Thymus (tissue), 11 donors: ENCODE results near the gene NR5A1. TPM values are rescaled to one million over a fixed set of nuclear protein-coding genes. Genes with fewer than 3 reads are reported as not detected.

Experiments used
- DNase-seq, 9 donors: peaks; one replicate each; pipeline ENCODE4 v3.0.0-alpha.2; 2013; ENCODE audit warnings: low spot score in 9 of 9, low read depth in 6 of 9, missing footprints in 1 of 9
- H3K27ac ChIP-seq, 2 donors: one replicate each; pipeline ENCODE4 v1.5.1; 2013; ENCODE audit warnings: control low read depth in 1 of 2, low read depth in 1 of 2, low read length in 1 of 2, mild to moderate bottlenecking in 1 of 2, moderate library complexity in 1 of 2
- H3K27me3 ChIP-seq, 2 donors: one replicate each; pipeline ENCODE4 v1.5.1; 2013; ENCODE audit warnings: low read length in 1 of 2; ENCODE audit not compliant: control insufficient read depth in 2 of 2, insufficient read depth in 1 of 2
- H3K36me3 ChIP-seq, 2 donors: one replicate each; pipeline ENCODE4 v1.5.1; 2013; ENCODE audit warnings: low read length in 1 of 2, mild to moderate bottlenecking in 1 of 2, moderate library complexity in 1 of 2; ENCODE audit not compliant: control insufficient read depth in 2 of 2, insufficient read depth in 2 of 2
- H3K4me1 ChIP-seq, 2 donors: one replicate each; pipeline ENCODE4 v1.5.1; 2013; ENCODE audit warnings: low read length in 2 of 2; ENCODE audit not compliant: control insufficient read depth in 2 of 2, insufficient read depth in 2 of 2
- H3K4me3 ChIP-seq, 2 donors: one replicate each; pipeline ENCODE4 v1.5.1; 2013; ENCODE audit warnings: low read length in 2 of 2, control low read depth in 1 of 2, mild to moderate bottlenecking in 1 of 2
- H3K9me3 ChIP-seq, 2 donors: one replicate each; pipeline ENCODE4 v1.5.1; 2013; ENCODE audit warnings: low read length in 1 of 2, mild to moderate bottlenecking in 1 of 2; ENCODE audit not compliant: control insufficient read depth in 2 of 2, insufficient read depth in 1 of 2
- WGBS: extraction: QIAGEN DNeasy Blood & Tissue Kit; methylation state at CpG from one replicate; pipeline ENCODE4 v1.1.7; 2013; 5-methylcytosine and 5-hydroxymethylcytosine counted together
- polyA plus RNA-seq: library from polyadenylated mRNA; stranded (reverse); fragments of 200-250 nt; gene quantifications from one replicate; pipeline ENCODE4 v1.2.3, GENCODE V29; 2013
- total RNA-seq: library from RNA; stranded (reverse); fragments of 120-200 nt; gene quantifications from one replicate; pipeline ENCODE4 v1.2.4, GENCODE V29; 2013
- donor health status: healthy.

The NR5A1 gene
- total and polyA plus RNA-seq, 2 donors, result 0.46 to 0.52 TPM

DNA sequence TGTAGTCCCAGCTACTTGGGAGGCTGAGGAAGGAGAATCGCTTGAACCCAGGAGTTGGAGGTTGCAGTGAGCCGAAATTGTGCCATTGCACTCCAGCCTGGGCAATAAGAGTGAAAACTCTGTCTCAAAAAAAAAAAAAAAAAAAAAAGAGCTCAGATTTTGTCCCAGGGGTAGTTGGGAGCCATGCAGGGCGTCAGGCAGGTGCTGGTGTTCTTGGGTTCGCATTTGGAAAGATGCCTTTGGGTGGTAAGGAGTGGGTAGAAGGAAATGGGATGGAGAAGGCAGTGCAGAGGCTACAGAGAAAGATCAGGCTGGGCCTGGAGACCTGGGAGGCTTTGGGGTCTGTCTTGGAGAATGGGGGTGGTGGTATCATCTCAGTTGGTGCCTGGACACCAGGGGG, 33.0 kb downstream of the NR5A1 start:
- DNase-seq, result no peak
- no peaks in the 10 kb centered on the region for H3K36me3 ChIP-seq
- no peak overlapping the region for H3K4me3 ChIP-seq
- H3K9me3 ChIP-seq, result no peaks in the 10 kb centered on the region
- no peak overlapping the region for H3K27ac ChIP-seq
- WGBS, result 93% methylated on average over 4 of the region's 4 CpGs
- H3K4me1 ChIP-seq, result peaks cover 0 to 8% of the 10 kb centered on the region in 2 donors
- H3K27me3 ChIP-seq, result peaks cover 18 to 41% of the 10 kb centered on the region in 2 donors

DNA sequence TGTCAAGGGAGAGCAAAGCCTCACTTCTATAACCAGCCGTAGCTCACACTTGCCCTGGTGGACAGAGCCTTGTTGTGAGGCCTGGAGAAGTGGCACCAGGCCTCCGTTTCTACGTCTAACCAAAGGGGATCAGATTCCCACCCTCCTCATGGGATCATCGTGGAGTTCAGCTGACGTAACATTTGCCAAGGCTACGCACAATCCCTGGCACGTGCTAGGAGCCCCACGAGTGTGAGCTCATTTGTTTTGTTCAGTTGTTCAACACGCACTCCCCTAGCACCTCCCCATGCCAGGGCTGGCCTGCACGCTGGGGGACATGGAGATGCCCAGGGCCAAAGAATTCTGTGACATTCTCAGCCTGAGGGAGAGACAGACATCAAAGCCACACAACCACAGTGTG, 33.9 kb downstream of the NR5A1 start:
- Histone ChIP-seq H3K27ac (no peak overlapping the region), H3K4me3 (no peak overlapping the region), H3K36me3 (no peaks in the 10 kb centered on the region), H3K9me3 (no peaks in the 10 kb centered on the region), H3K4me1 (peaks cover 0 to 9% of the 10 kb centered on the region in 2 donors), H3K27me3 (peaks cover 17 to 32% of the 10 kb centered on the region in 2 donors)
- DNase-seq, result no peak
- 90% methylated on average over 10 of the region's 10 CpGs for WGBS

DNA sequence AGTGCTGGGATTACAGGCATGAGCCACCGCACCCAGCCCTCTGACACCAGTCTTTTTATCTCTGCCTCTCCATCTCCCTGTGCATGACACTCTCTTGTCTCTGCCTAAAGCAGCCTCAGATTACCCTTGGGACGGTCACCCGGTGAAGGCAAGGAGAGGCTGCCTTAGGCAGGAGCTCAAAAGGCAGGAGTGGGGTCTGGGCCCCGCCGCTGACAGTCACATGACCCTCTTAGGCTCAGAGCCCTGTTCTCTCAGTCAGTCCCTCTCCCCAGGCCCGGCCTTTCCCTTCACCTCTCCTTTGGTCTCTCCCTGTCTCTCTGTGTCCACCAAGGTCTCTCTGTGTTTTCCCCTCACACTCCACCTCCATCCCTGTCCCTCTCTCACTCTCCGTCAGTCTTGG, 34.4 kb downstream of the NR5A1 start:
- H3K9me3 ChIP-seq, result no peaks in the 10 kb centered on the region
- no peak overlapping the region for H3K27ac ChIP-seq
- peaks cover 0 to 9% of the 10 kb centered on the region in 2 donors for H3K4me1 ChIP-seq
- no peaks in the 10 kb centered on the region for H3K36me3 ChIP-seq
- WGBS, result 93% methylated on average over 7 of the region's 7 CpGs
- H3K27me3 ChIP-seq, result peaks cover 12 to 27% of the 10 kb centered on the region in 2 donors
- DNase-seq, result no peak
- H3K4me3 ChIP-seq, result no peak overlapping the region

DNA sequence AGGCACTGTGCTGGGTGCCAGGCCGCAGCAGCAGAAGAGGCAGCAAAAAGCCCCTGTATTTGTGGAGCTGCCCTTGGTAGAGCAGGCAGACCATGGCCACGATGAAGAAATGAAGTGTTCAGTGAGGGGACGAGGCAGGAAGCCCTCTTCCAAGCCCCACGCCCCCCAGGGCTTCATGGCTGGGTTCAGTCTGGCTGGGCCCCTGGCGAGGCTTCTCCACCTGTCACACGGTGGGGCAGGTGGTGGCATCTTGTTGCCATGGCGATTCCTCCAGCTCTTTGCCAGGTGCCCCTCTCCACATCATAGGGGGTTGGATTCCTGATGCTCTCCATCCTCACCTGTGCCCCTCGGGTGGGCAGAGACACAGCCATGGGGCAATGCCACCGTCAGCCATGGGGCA, 35.4 kb downstream of the NR5A1 start:
- WGBS, result 88% methylated on average over 9 of the region's 9 CpGs
- no peaks in the 10 kb centered on the region for H3K9me3 ChIP-seq
- H3K36me3 ChIP-seq, result no peaks in the 10 kb centered on the region
- DNase-seq, result no peak
- no peak overlapping the region for H3K4me3 ChIP-seq
- H3K27me3 ChIP-seq, result peaks cover 3 to 17% of the 10 kb centered on the region in 2 donors
- H3K4me1 ChIP-seq, result peaks cover 0 to 4% of the 10 kb centered on the region in 2 donors
- H3K27ac ChIP-seq, result no peak overlapping the region

DNA sequence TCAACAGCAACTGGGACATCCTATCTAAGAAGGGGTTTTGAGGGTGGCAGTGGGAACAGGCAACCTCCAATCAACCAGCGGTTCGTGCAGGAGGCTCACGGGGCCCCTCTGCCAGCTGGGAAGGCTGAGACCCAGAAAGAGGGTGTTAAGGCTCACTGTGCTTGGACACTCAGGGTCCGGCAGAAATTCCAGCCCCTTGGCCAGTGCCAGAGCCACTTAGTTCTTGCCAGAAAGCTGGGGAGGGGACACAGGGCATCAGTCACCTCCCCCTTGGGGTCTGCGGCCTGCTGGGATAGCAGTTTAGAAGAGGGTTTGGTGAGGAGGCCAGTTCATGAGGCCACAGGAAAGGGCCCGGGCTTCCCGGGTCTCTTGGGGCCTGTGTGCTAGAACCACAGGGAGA, 36.5 kb downstream of the NR5A1 start:
- WGBS, result 95% methylated on average over 7 of the region's 7 CpGs
- Histone ChIP-seq H3K4me1 (peaks cover 0 to 4% of the 10 kb centered on the region in 2 donors), H3K9me3 (no peaks in the 10 kb centered on the region), H3K27me3 (peaks cover 0 to 6% of the 10 kb centered on the region in 2 donors), H3K36me3 (no peaks in the 10 kb centered on the region), H3K4me3 (no peak overlapping the region), H3K27ac (no peak overlapping the region)
- no peak for DNase-seq

DNA sequence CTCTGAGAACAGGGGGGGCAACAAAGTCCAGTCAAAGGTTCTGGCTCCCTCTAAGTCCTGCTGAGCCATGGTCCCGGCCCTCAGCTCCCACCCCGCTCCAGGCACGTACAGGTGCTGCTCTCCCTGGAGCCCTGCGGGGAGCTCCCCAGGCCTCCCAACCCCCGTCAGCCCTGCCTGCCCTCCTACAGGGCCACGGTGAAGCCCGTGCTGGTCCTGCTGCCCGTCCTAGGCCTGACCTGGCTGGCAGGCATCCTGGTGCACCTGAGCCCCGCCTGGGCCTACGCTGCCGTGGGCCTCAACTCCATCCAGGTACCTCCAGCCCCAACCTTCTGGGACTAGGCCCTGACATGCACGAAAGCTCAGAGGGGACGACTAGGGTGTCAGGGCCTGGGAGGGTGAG, 36.9 kb downstream of the NR5A1 start:
- Histone ChIP-seq H3K9me3 (no peaks in the 10 kb centered on the region), H3K27me3 (peaks cover 0 to 2% of the 10 kb centered on the region in 2 donors), H3K4me3 (no peak overlapping the region), H3K36me3 (no peaks in the 10 kb centered on the region), H3K4me1 (peaks cover 0 to 4% of the 10 kb centered on the region in 2 donors), H3K27ac (no peak overlapping the region)
- 95% methylated on average over 13 of the region's 13 CpGs for WGBS
- DNase-seq, result no peak

DNA sequence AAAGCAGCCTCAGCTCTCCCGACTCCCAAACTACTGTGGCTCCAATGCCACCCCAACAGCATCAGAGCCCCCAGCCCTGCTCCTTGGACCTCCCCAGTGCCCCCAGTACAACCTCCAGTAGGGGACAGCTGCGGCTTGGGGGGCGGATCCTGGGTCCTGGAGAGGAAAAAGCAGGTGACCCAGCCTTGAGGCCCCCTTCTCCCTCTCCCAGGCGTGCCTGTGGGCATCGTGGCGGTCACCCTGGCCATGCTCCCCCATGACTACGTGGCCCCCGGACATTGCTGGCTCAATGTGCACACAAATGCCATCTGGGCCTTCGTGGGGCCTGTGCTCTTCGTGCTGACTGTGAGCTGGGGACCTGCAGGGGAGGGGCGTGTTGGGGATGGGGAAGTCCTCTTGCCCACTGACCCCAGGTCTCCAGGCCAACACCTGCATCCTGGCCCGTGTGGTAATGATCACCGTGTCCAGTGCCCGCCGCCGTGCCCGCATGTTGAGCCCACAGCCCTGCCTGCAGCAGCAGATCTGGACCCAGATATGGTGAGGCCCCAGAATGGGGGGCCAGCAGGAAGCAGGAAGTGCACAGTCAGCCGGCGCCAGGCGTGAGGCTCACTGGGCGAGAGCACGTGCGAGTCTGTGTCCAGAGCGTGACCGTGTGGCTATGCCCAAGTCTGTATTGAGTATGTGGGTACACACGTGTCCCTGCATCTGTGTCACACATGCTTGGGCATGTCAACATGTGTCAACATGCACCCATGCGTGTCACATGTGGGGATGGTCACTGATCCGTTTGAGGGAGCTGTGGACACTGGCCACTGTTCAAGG, 38.0 kb downstream of the NR5A1 start:
- Histone ChIP-seq H3K27me3 (peaks cover 0 to 4% of the 10 kb centered on the region in 2 donors), H3K36me3 (no peaks in the 10 kb centered on the region), H3K4me1 (peaks cover 0 to 4% of the 10 kb centered on the region in 2 donors), H3K9me3 (no peaks in the 10 kb centered on the region), H3K27ac (no peak overlapping the region), H3K4me3 (no peak overlapping the region)
- no peak for DNase-seq
- 91% methylated on average over 28 of the region's 28 CpGs for WGBS

DNA sequence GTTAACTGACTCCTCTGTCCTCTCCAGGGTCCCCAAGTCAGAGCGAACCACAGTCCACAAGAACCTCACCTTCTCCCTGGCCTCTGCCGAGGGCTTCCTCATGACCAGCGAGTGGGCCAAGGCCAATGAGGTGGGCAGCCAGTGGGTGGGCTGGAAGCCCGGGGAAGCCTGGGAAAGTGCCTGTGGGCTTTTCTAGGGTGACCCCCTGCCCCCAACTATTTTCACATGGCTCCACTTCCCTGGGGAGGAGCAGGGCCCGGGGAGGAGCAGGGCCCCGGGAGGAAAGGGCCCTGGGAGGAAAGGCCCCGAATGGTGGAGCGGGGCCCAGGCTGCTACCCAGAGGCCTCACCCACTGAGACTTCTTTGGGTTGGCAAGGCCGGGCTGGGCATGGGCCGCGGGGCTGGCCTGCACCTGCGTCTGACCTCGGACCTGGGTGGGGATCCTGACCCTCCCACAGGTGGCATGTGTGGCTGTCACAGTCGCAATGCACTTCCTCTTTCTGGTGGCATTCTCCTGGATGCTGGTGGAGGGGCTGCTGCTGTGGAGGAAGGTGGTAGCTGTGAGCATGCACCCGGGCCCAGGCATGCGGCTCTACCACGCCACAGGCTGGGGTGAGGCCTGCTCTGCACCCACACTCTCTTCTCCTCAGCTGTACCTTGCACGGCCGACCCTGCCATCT, 39.0 kb downstream of the NR5A1 start:
- DNase-seq, result no peak
- no peak overlapping the region for H3K27ac ChIP-seq
- H3K4me3 ChIP-seq, result no peak overlapping the region
- 60% methylated on average over 19 of the region's 19 CpGs for WGBS
- H3K36me3 ChIP-seq, result no peaks in the 10 kb centered on the region
- peaks cover 0 to 5% of the 10 kb centered on the region in 2 donors for H3K27me3 ChIP-seq
- no peaks in the 10 kb centered on the region for H3K9me3 ChIP-seq
- H3K4me1 ChIP-seq, result peaks cover 0 to 4% of the 10 kb centered on the region in 2 donors

DNA sequence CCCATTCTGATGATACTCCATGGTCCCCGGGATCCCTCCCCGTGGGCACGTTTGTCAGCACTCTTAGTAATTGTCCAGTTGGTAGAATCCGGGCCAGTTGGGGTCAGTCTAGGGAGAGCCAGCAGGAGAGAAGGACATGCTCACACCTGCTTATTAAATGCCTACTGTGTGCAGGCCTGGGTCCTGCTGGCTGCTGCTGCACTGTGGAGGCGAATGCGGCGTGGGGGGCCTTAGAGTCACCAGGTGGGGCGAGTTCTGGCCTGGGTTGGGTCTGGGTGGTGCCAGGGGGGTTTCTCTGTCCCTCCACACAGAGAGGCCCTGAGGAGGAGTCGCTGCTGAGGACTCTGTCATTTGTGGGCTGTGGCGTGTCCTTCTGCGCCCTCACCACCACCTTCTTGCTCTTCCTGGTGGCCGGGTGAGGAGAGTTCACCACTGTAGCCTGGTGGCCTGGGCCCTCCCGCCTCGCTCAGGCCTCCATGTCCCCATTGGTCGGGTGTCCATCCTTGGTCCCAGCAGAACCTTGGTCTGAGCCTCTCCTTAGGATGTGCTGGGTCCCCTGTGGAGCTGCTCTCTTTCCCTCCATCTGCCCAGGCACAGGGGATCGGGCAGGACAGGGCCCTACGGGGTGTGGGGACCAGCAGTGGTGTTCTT, 39.7 kb downstream of the NR5A1 start:
- Histone ChIP-seq H3K27me3 (peaks cover 0 to 5% of the 10 kb centered on the region in 2 donors), H3K36me3 (no peaks in the 10 kb centered on the region), H3K27ac (no peak overlapping the region), H3K4me3 (no peak overlapping the region), H3K4me1 (peaks cover 0 to 4% of the 10 kb centered on the region in 2 donors), H3K9me3 (no peaks in the 10 kb centered on the region)
- no peak for DNase-seq
- 93% methylated on average over 17 of the region's 17 CpGs for WGBS
